HEK293 (cell line): ENCODE results near the gene DUSP10.

Experiments
- CTCF ChIP-seq: fragments of 450-650 bp; formaldehyde crosslinking; IDR thresholded peaks from 2 replicates; pipeline ENCODE4 v1.5.1; 2016; ENCODE audit warnings: missing biosample characterization, missing genetic modification characterization
- GLI4 ChIP-seq: fragments of 450-650 bp; formaldehyde crosslinking; IDR thresholded peaks from 2 replicates; pipeline ENCODE4 v1.5.1; 2016; ENCODE audit warnings: missing biosample characterization, missing genetic modification characterization
- PRDM10 ChIP-seq: fragments of 450-650 bp; formaldehyde crosslinking; IDR thresholded peaks from 2 replicates; pipeline ENCODE4 v1.5.1; 2016; ENCODE audit warnings: missing biosample characterization, missing genetic modification characterization
- REST ChIP-seq: fragments of 450-650 bp; formaldehyde crosslinking; IDR thresholded peaks from 2 replicates; pipeline ENCODE4 v1.5.1; 2016; ENCODE audit warnings: missing biosample characterization, missing genetic modification characterization
- ZBTB1 ChIP-seq: fragments of 450-650 bp; formaldehyde crosslinking; IDR thresholded peaks from 2 replicates; pipeline ENCODE4 v1.5.1; 2016; ENCODE audit warnings: missing biosample characterization, missing genetic modification characterization
- ZNF24 ChIP-seq: fragments of 450-650 bp; formaldehyde crosslinking; IDR thresholded peaks from 2 replicates; pipeline ENCODE4 v1.5.1; 2016; ENCODE audit warnings: missing biosample characterization, missing genetic modification characterization
- ZNF274 ChIP-seq, 2 experiments: fragments of 200-500 bp in 1 of 2; fragments of 450-650 bp in 1 of 2; sonication (Bioruptor generic) in 1 of 2; formaldehyde crosslinking in 1 of 2; IDR thresholded peaks; 2 replicates each; pipeline versions ENCODE4 v1.5.1 to v1.6.1; 2014 to 2016; ENCODE audit warnings: borderline replicate concordance in 1 of 2, inconsistent platforms in 1 of 2, low read length in 1 of 2, missing biosample characterization in 1 of 2, missing genetic modification characterization in 1 of 2
- ZNF324 ChIP-seq: fragments of 450-650 bp; formaldehyde crosslinking; IDR thresholded peaks from 2 replicates; pipeline ENCODE4 v1.5.1; 2016; ENCODE audit warnings: missing biosample characterization, missing genetic modification characterization
- ZNF335 ChIP-seq: fragments of 450-650 bp; formaldehyde crosslinking; conservative IDR thresholded peaks from 2 replicates; pipeline ENCODE4 v1.5.1; 2016; ENCODE audit warnings: missing biosample characterization, missing genetic modification characterization
- ZNF660 ChIP-seq: fragments of 450-650 bp; IDR thresholded peaks from 2 replicates; pipeline ENCODE4 v1.5.1; 2018; ENCODE audit warnings: missing biosample characterization, mild to moderate bottlenecking, missing genetic modification characterization
- TF ChIP-seq, protein P1 (sequence below): fragments of 450-650 bp; IDR thresholded peaks from 2 replicates; pipeline ENCODE4 v1.5.1; 2018; ENCODE audit warnings: missing biosample characterization, mild to moderate bottlenecking, missing genetic modification characterization
- TF ChIP-seq, protein P2 (sequence below): fragments of 450-650 bp; formaldehyde crosslinking; IDR thresholded peaks from 2 replicates; pipeline ENCODE4 v1.5.1; 2017; ENCODE audit warnings: missing biosample characterization, missing genetic modification characterization

GRCh38 chr1:221689138-221689537, 52.8 kb downstream of the DUSP10 start:
- TF ChIP-seq ZNF324 (tag by site-specific recombination) (no peak), GLI4 (tag by site-specific recombination) (no peak), ZNF335 (tag by site-specific recombination) (no peak), PRDM10 (no peak), ZNF274 (IDR thresholded peaks at IDR 0.05; ENCODE audit: low read length) (no peak), ZNF274 (tag by site-specific recombination; IDR thresholded peaks at IDR 0.05; ENCODE audit: borderline replicate concordance) (no peak), CTCF (no peak), ZBTB1 (tag by site-specific recombination) (no peak), ZNF24 (tag by site-specific recombination) (no peak), REST (tag by site-specific recombination) (no peak), ZNF660 (tag by site-specific recombination) (no peak)
- TF ChIP-seq, protein P1, sequence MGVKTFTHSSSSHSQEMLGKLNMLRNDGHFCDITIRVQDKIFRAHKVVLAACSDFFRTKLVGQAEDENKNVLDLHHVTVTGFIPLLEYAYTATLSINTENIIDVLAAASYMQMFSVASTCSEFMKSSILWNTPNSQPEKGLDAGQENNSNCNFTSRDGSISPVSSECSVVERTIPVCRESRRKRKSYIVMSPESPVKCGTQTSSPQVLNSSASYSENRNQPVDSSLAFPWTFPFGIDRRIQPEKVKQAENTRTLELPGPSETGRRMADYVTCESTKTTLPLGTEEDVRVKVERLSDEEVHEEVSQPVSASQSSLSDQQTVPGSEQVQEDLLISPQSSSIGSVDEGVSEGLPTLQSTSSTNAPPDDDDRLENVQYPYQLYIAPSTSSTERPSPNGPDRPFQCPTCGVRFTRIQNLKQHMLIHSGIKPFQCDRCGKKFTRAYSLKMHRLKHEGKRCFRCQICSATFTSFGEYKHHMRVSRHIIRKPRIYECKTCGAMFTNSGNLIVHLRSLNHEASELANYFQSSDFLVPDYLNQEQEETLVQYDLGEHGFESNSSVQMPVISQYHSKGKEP (tag by site-specific recombination) = no peak
- TF ChIP-seq, protein P2, sequence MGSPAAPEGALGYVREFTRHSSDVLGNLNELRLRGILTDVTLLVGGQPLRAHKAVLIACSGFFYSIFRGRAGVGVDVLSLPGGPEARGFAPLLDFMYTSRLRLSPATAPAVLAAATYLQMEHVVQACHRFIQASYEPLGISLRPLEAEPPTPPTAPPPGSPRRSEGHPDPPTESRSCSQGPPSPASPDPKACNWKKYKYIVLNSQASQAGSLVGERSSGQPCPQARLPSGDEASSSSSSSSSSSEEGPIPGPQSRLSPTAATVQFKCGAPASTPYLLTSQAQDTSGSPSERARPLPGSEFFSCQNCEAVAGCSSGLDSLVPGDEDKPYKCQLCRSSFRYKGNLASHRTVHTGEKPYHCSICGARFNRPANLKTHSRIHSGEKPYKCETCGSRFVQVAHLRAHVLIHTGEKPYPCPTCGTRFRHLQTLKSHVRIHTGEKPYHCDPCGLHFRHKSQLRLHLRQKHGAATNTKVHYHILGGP (tag by site-specific recombination) = no peak
